Measurements from ENCODE around the gene LARGE1.

DNA sequence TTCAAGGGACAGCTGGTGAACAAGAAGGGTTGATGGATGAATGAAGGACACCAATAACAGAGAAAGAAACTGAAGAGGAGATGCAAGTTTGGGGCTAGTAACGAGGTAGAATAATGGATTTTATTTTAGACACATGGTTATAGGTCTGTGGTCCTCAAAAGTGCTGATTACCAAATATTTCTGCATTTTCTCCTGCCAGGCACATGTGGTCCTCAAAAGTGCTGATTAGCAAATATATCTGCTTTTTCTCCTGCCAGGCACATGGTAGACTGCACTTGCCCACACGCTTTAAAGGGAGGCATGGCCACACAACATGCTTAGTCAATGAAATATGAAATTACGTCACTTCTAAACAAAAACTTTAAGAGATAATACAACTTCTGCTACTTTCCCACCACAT, 489.0 kb downstream of the LARGE1 start:
- TF ChIP-seq CTCF (IDR thresholded peaks at IDR 0.05; ENCODE audit: borderline replicate concordance, extremely low read depth, low read length, poor library complexity, severe bottlenecking) = no peak
- no peak for TF ChIP-seq EZH2 (IDR thresholded peaks at IDR 0.05; ENCODE audit: borderline replicate concordance, low read depth, low read length, severe bottlenecking)

Data from DND-41 (cell line).